Liver (tissue), 9 donors: Measurements from ENCODE around the gene ADPRH. TPM values are rescaled to one million over a fixed set of nuclear protein-coding genes. Genes with fewer than 3 reads are reported as not detected.

Source experiments
- DNase-seq: peaks from one replicate; pipeline ENCODE4 v3.0.0-alpha.2; 2017; ENCODE audit warnings: low spot score
- H3K27ac ChIP-seq, 2 donors: one replicate each; pipeline ENCODE4 v1.7.0; 2013; ENCODE audit warnings: inconsistent platforms in 2 of 2, low read length in 2 of 2, control low read depth in 1 of 2, low read depth in 1 of 2, mild to moderate bottlenecking in 1 of 2
- H3K27me3 ChIP-seq, 4 donors: one replicate each; pipeline versions ENCODE4 v1.6.1 to v1.7.0; 2013; ENCODE audit warnings: low read length in 3 of 4, inconsistent platforms in 1 of 4, mild to moderate bottlenecking in 1 of 4, moderate library complexity in 1 of 4; ENCODE audit not compliant: control insufficient read depth in 4 of 4, insufficient read depth in 4 of 4
- H3K36me3 ChIP-seq, 4 donors: one replicate each; pipeline versions ENCODE4 v1.6.1 to v1.7.0; 2013; ENCODE audit warnings: low read length in 3 of 4, mild to moderate bottlenecking in 3 of 4, low read depth in 1 of 4, moderate library complexity in 1 of 4; ENCODE audit not compliant: control insufficient read depth in 4 of 4, insufficient read depth in 3 of 4
- H3K4me1 ChIP-seq, 4 donors: one replicate each; pipeline versions ENCODE4 v1.6.1 to v1.7.0; 2013; ENCODE audit warnings: low read length in 3 of 4, mild to moderate bottlenecking in 3 of 4, moderate library complexity in 1 of 4; ENCODE audit not compliant: control insufficient read depth in 4 of 4, insufficient read depth in 4 of 4
- H3K4me3 ChIP-seq, 3 donors: one replicate each; pipeline versions ENCODE4 v1.6.1 to v1.7.0; 2013; ENCODE audit warnings: low read length in 3 of 3, control low read depth in 1 of 3, low read depth in 1 of 3, mild to moderate bottlenecking in 1 of 3
- H3K9ac ChIP-seq, 2 donors: one replicate each; pipeline ENCODE4 v1.7.0; 2013; ENCODE audit warnings: low read length in 2 of 2, mild to moderate bottlenecking in 2 of 2, moderate library complexity in 2 of 2, control low read depth in 1 of 2, low read depth in 1 of 2
- H3K9me3 ChIP-seq, 4 donors: one replicate each; pipeline versions ENCODE4 v1.6.1 to v1.7.0; 2013; ENCODE audit warnings: low read length in 3 of 4; ENCODE audit not compliant: control insufficient read depth in 4 of 4
- EGR1 ChIP-seq, 2 donors: IDR thresholded peaks; 2 replicates each; pipeline ENCODE4 v1.6.1; 2016 to 2018; ENCODE audit warnings: antibody characterized with exemption in 2 of 2, low read depth in 2 of 2
- FOXA1 ChIP-seq: IDR thresholded peaks from 2 replicates; pipeline ENCODE4 v1.6.1; 2016; ENCODE audit warnings: antibody characterized with exemption
- FOXA2 ChIP-seq: IDR thresholded peaks from 2 replicates; pipeline ENCODE4 v1.6.1; 2016; ENCODE audit warnings: antibody characterized with exemption
- GABPA ChIP-seq, 2 donors: IDR thresholded peaks in 1 of 2; conservative IDR thresholded peaks in 1 of 2; 2 replicates each; pipeline ENCODE4 v1.6.1; 2016; ENCODE audit warnings: antibody characterized with exemption in 2 of 2, mild to moderate bottlenecking in 1 of 2, moderate library complexity in 1 of 2
- HNF4G ChIP-seq: IDR thresholded peaks from 2 replicates; pipeline ENCODE4 v1.6.1; 2016; ENCODE audit warnings: antibody characterized with exemption
- JUND ChIP-seq, 2 donors: IDR thresholded peaks; 2 replicates each; pipeline ENCODE4 v1.6.1; 2016; ENCODE audit warnings: antibody characterized with exemption in 2 of 2
- RAD21 ChIP-seq, 2 donors: IDR thresholded peaks; 2 replicates each; pipeline ENCODE4 v1.6.1; 2016; ENCODE audit warnings: antibody characterized with exemption in 2 of 2, mild to moderate bottlenecking in 2 of 2
- RXRA ChIP-seq, 2 donors: IDR thresholded peaks; 2 replicates each; pipeline ENCODE4 v1.6.1; 2017 to 2018; ENCODE audit warnings: antibody characterized with exemption in 2 of 2, mild to moderate bottlenecking in 1 of 2
- SP1 ChIP-seq: IDR thresholded peaks from 2 replicates; pipeline ENCODE4 v1.6.1; 2018; ENCODE audit warnings: antibody characterized with exemption, mild to moderate bottlenecking
- TAF1 ChIP-seq: conservative IDR thresholded peaks from 2 replicates; pipeline ENCODE4 v1.6.1; 2016; ENCODE audit warnings: antibody characterized with exemption, mild to moderate bottlenecking
- WGBS: extraction: QIAGEN DNeasy Blood & Tissue Kit; methylation state at CpG from one replicate; pipeline ENCODE4 v1.1.7; 2013; 5-methylcytosine and 5-hydroxymethylcytosine counted together
- polyA plus RNA-seq, 2 donors: library from polyadenylated mRNA; stranded (reverse) in 1 of 2; unstranded in 1 of 2; fragments of 200-250 nt in 1 of 2; fragments of >200 nt in 1 of 2; fragmentation: Nextera tagmentation in 1 of 2; extraction: Ambion mirVana in 1 of 2; gene quantifications; one replicate each; pipeline versions ENCODE4 v1.2.1 to v1.2.3, GENCODE V29; 2013 to 2015
- total RNA-seq, 2 donors: library from RNA; depleted of rRNA; stranded (reverse); fragments of >200 nt; gene quantifications; one replicate each; pipeline ENCODE4 v1.2.3, GENCODE V29; 2014
- TF ChIP-seq, protein P1 (sequence below): IDR thresholded peaks from 2 replicates; pipeline ENCODE4 v1.6.1; 2016; ENCODE audit warnings: antibody characterized with exemption
- TF ChIP-seq, protein P2 (sequence below): IDR thresholded peaks from 2 replicates; pipeline ENCODE4 v1.6.1; 2016; ENCODE audit warnings: antibody characterized with exemption
- TF ChIP-seq, protein P3 (sequence below): IDR thresholded peaks from 2 replicates; pipeline ENCODE4 v1.6.1; 2016; ENCODE audit warnings: antibody characterized with exemption, mild to moderate bottlenecking
- TF ChIP-seq, protein P4 (sequence below): IDR thresholded peaks from 2 replicates; pipeline ENCODE4 v1.6.1; 2016; ENCODE audit warnings: antibody characterized with exemption
- donor health status: healthy.
- donor health status: healthy.
- donor health status: healthy.
- donor health status: healthy.
- donor health status: healthy.

Gene ADPRH
- total and polyA plus RNA-seq, 4 donors, result 0.89 to 3.8 (median 2.4) TPM

DNA sequence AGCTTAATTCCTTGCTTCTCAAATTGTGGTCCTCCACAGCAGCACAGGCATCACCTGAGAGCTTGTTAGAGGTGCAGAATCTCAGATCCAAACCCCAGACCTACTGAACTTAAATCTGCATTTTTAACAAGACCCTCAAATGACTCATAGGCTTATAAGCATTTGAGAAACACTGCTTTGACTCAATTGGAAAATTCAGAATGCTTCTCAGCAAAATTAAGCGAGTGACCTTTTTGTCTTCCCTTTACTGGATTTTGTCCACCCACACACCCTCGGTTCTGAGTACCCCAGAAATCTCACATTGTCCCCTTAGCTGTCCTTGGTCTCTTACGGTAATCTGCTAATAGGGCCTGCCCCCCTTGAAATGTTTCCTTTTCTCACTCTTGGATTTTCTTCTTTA is 37.7 kb upstream of the ADPRH start:
- H3K36me3 ChIP-seq, result no peaks in the 10 kb centered on the region
- no peaks in the 10 kb centered on the region for H3K4me1 ChIP-seq
- no peak for TF ChIP-seq JUND (IDR thresholded peaks at IDR 0.05)
- WGBS, result 80% methylated on average over 3 of the region's 3 CpGs
- DNase-seq, result no peak
- no peak overlapping the region for H3K27ac ChIP-seq
- no peaks in the 10 kb centered on the region for H3K27me3 ChIP-seq
- no peaks in the 10 kb centered on the region for H3K9me3 ChIP-seq
- no peak overlapping the region for H3K4me3 ChIP-seq
- no peak overlapping the region for H3K9ac ChIP-seq

DNA sequence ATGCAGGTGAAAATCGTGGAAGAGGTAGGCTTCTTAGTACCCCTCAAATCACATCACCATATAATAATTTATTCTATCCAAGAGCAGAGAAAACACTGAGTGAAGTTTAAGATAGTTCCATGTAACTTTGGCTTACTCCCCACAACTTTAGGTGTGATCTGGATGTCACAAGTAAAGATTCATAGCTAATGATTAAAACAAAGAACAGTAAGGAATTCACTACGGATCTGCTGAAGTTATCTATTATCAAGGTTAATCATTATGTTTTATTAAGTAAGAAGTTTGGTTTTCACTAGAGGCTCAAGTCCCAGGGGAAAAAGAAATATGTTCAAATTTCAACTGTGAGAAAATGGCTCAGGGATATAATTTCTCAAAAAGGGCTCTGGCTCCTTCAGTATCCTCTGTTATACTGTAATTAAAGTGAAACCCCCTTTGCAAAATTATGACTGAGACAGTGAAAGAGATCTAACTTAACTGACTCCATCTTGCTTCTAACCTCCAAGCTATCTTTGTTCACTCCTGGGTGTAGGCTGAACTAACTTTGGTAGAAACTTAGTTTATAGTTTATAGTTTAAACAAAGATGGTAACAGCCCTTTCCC is 37.0 kb upstream of the ADPRH start:
- TF ChIP-seq, protein P1, sequence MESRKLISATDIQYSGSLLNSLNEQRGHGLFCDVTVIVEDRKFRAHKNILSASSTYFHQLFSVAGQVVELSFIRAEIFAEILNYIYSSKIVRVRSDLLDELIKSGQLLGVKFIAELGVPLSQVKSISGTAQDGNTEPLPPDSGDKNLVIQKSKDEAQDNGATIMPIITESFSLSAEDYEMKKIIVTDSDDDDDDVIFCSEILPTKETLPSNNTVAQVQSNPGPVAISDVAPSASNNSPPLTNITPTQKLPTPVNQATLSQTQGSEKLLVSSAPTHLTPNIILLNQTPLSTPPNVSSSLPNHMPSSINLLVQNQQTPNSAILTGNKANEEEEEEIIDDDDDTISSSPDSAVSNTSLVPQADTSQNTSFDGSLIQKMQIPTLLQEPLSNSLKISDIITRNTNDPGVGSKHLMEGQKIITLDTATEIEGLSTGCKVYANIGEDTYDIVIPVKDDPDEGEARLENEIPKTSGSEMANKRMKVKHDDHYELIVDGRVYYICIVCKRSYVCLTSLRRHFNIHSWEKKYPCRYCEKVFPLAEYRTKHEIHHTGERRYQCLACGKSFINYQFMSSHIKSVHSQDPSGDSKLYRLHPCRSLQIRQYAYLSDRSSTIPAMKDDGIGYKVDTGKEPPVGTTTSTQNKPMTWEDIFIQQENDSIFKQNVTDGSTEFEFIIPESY, result no peak
- no peak for TF ChIP-seq SP1
- no peak for TF ChIP-seq GABPA (IDR thresholded peaks at IDR 0.05 in 1 of 2, conservative IDR thresholded peaks at IDR 0.05 in 1 of 2)
- TF ChIP-seq JUND (IDR thresholded peaks at IDR 0.05), result no peak
- TF ChIP-seq, protein P2, sequence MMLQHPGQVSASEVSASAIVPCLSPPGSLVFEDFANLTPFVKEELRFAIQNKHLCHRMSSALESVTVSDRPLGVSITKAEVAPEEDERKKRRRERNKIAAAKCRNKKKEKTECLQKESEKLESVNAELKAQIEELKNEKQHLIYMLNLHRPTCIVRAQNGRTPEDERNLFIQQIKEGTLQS, result no peak
- no peak for TF ChIP-seq TAF1
- TF ChIP-seq, protein P3, sequence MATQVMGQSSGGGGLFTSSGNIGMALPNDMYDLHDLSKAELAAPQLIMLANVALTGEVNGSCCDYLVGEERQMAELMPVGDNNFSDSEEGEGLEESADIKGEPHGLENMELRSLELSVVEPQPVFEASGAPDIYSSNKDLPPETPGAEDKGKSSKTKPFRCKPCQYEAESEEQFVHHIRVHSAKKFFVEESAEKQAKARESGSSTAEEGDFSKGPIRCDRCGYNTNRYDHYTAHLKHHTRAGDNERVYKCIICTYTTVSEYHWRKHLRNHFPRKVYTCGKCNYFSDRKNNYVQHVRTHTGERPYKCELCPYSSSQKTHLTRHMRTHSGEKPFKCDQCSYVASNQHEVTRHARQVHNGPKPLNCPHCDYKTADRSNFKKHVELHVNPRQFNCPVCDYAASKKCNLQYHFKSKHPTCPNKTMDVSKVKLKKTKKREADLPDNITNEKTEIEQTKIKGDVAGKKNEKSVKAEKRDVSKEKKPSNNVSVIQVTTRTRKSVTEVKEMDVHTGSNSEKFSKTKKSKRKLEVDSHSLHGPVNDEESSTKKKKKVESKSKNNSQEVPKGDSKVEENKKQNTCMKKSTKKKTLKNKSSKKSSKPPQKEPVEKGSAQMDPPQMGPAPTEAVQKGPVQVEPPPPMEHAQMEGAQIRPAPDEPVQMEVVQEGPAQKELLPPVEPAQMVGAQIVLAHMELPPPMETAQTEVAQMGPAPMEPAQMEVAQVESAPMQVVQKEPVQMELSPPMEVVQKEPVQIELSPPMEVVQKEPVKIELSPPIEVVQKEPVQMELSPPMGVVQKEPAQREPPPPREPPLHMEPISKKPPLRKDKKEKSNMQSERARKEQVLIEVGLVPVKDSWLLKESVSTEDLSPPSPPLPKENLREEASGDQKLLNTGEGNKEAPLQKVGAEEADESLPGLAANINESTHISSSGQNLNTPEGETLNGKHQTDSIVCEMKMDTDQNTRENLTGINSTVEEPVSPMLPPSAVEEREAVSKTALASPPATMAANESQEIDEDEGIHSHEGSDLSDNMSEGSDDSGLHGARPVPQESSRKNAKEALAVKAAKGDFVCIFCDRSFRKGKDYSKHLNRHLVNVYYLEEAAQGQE, result no peak
- no peak for TF ChIP-seq RXRA (IDR thresholded peaks at IDR 0.05)
- no peak for TF ChIP-seq FOXA2
- no peak for TF ChIP-seq HNF4G
- TF ChIP-seq, protein P4, sequence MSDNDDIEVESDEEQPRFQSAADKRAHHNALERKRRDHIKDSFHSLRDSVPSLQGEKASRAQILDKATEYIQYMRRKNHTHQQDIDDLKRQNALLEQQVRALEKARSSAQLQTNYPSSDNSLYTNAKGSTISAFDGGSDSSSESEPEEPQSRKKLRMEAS, result no peak
- TF ChIP-seq RAD21 (IDR thresholded peaks at IDR 0.05), result no peak
- no peak for TF ChIP-seq FOXA1
- TF ChIP-seq EGR1 (IDR thresholded peaks at IDR 0.05; ENCODE audit: low read depth in 2 of 2), result no peak

More for the DNA sequence above, 37.0 kb upstream of the ADPRH start:
- H3K9ac ChIP-seq, result no peak overlapping the region
- H3K9me3 ChIP-seq, result no peaks in the 10 kb centered on the region
- H3K4me3 ChIP-seq, result no peak overlapping the region
- no peaks in the 10 kb centered on the region for H3K36me3 ChIP-seq
- DNase-seq, result no peak
- no peak overlapping the region for H3K27ac ChIP-seq
- no peaks in the 10 kb centered on the region for H3K4me1 ChIP-seq
- no peaks in the 10 kb centered on the region for H3K27me3 ChIP-seq
- 54% methylated on average over 2 of the region's 2 CpGs for WGBS
